HG03442 (cell line): ENCODE data around the gene NR6A1.

ENCODE experiments used
- ATAC-seq: cut with Tn5 transposase; IDR thresholded peaks from one replicate; pipeline ENCODE4 v1.9.1; 2021; ENCODE audit warnings: mild to moderate bottlenecking, moderate library complexity; ENCODE audit not compliant: unreplicated experiment

Gene NR6A1

GRCh38 chr9:124733964-124734740 is 37.0 kb downstream of the NR6A1 start:
- no peak for ATAC-seq

- no peak for ATAC-seq
Observed at GRCh38 chr9:124730772-124731171, 40.3 kb downstream of the NR6A1 start.

GRCh38 chr9:124726886-124727285 is 44.2 kb downstream of the NR6A1 start:
- no peak for ATAC-seq

- no peak for ATAC-seq
Observed at GRCh38 chr9:124725068-124725452, 46.1 kb downstream of the NR6A1 start.

GRCh38 chr9:124724415-124725067 is 46.6 kb downstream of the NR6A1 start:
- no peak for ATAC-seq

- no peak for ATAC-seq
Observed at GRCh38 chr9:124723352-124723751, 47.8 kb downstream of the NR6A1 start.

- no peak for ATAC-seq
Observed at GRCh38 chr9:124721109-124721906, 49.8 kb downstream of the NR6A1 start.

- no peak for ATAC-seq
Observed at GRCh38 chr9:124720429-124721108, 50.5 kb downstream of the NR6A1 start.

GRCh38 chr9:124718928-124719327 is 52.2 kb downstream of the NR6A1 start:
- no peak for ATAC-seq

GRCh38 chr9:124717597-124717996 is 53.5 kb downstream of the NR6A1 start:
- ATAC-seq: no peak

GRCh38 chr9:124716808-124717207 is 54.3 kb downstream of the NR6A1 start:
- no peak for ATAC-seq

GRCh38 chr9:124710766-124711165 is 60.3 kb downstream of the NR6A1 start:
- no peak for ATAC-seq

- ATAC-seq: no peak
Observed at GRCh38 chr9:124709292-124709690, 61.8 kb downstream of the NR6A1 start.

GRCh38 chr9:124708633-124709291 is 62.3 kb downstream of the NR6A1 start:
- ATAC-seq: no peak

- ATAC-seq: no peak
Observed at GRCh38 chr9:124708074-124708473, 63.0 kb downstream of the NR6A1 start.

- no peak for ATAC-seq
Observed at GRCh38 chr9:124707666-124708065, 63.4 kb downstream of the NR6A1 start.

- ATAC-seq: no peak
Observed at GRCh38 chr9:124706685-124707084, 64.4 kb downstream of the NR6A1 start.

GRCh38 chr9:124699575-124699974 is 71.5 kb downstream of the NR6A1 start:
- no peak for ATAC-seq

GRCh38 chr9:124698265-124698664 is 72.8 kb downstream of the NR6A1 start:
- no peak for ATAC-seq

- ATAC-seq: no peak
Observed at GRCh38 chr9:124697326-124698200, 73.5 kb downstream of the NR6A1 start.
